ENCODE measurements around the gene FSTL4. TPM values are rescaled to one million over a fixed set of nuclear protein-coding genes. Genes with fewer than 3 reads are reported as not detected.

Gene FSTL4
- total RNA-seq, 2 donors from 2014 or later, result 0.32 to 0.89 TPM

DNA sequence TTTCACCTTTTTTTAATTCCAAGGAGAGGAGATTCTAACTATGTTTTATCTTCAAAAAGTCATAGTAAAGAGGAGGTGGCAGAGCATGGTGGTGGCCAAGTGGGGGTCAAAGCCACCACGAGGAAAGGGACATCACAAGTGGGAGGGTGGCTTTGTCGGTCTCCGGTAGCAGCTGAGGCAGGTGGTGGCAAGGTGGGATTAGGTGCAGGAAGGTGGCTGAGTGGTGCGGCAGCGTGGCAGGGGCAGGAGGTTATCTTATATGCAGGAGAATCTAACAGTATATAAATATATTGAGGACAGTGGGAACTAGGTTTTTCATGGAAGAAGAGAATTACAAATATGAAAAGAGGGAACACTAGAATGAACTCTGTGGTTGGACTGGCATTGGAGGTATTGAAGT, 196.8 kb downstream of the FSTL4 start:
- Histone ChIP-seq H3K4me3 (no peak overlapping the region), H3K27me3 (peaks cover 5% of the 10 kb centered on the region), H3K4me1 (no peaks in the 10 kb centered on the region), H3K9ac (ENCODE audit: low read depth in 2 of 2, low read length in 2 of 2) (no peak overlapping the region), H3K27ac (no peak overlapping the region), H3K36me3 (no peaks in the 10 kb centered on the region), H3K9me3 (no peaks in the 10 kb centered on the region)
- no peak for DNase-seq
- intact Hi-C loops (cut with DNase I), result no loop called here
- TF ChIP-seq, protein P1, sequence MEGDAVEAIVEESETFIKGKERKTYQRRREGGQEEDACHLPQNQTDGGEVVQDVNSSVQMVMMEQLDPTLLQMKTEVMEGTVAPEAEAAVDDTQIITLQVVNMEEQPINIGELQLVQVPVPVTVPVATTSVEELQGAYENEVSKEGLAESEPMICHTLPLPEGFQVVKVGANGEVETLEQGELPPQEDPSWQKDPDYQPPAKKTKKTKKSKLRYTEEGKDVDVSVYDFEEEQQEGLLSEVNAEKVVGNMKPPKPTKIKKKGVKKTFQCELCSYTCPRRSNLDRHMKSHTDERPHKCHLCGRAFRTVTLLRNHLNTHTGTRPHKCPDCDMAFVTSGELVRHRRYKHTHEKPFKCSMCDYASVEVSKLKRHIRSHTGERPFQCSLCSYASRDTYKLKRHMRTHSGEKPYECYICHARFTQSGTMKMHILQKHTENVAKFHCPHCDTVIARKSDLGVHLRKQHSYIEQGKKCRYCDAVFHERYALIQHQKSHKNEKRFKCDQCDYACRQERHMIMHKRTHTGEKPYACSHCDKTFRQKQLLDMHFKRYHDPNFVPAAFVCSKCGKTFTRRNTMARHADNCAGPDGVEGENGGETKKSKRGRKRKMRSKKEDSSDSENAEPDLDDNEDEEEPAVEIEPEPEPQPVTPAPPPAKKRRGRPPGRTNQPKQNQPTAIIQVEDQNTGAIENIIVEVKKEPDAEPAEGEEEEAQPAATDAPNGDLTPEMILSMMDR (IDR thresholded peaks at IDR 0.05), result no peak

DNA sequence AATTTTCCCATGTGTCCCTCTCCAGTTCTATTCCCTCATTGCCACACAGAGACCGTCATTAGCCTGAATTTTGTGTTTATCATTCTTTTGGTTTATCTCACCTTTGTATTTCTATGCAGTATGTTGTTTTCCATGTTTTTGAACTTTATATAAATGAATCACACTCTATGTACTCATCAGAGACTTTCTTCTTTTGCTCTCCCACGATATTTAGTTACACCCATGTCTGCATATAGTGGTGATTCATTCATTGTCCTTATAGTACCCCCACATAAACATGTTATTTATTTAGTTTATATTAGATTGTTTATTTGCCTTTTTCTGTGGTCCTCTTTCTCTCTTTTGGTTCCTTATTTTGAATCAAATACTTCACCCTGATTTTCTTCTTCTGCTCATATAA, 199.7 kb downstream of the FSTL4 start:
- Histone ChIP-seq H3K4me3 (no peak overlapping the region), H3K4me1 (no peaks in the 10 kb centered on the region), H3K9ac (ENCODE audit: low read depth in 2 of 2, low read length in 2 of 2) (no peak overlapping the region), H3K36me3 (no peaks in the 10 kb centered on the region), H3K27ac (no peak overlapping the region), H3K27me3 (peaks cover 5% of the 10 kb centered on the region), H3K9me3 (no peaks in the 10 kb centered on the region)
- TF ChIP-seq, protein P1 (IDR thresholded peaks at IDR 0.05), result no peak
- intact Hi-C loops (cut with DNase I), result no loop called here
- DNase-seq, result no peak

DNA sequence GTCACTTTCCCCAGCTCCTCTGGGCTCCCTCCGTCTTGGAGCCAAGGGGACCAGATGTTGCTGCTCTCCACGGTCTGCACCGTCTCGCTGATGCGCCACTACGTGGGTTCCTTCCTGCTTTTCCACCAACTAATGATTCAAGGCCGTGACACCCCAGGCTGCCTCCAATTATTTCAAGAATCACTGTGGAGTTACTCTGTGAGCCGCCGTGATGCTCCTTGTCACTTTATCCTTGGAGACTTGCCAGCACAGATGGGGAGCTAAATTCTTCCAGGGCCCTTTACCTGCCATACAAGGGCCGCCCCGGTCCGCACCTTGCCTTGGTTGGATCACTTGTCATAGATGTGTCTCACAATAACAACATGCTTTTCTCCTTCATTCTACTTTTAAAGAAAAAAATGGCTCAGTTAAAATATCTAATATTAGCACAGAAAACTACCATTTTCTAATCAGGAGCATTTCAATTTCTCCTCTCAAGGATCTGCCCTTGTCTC, 202.0 kb downstream of the FSTL4 start:
- Histone ChIP-seq H3K4me1 (no peaks in the 10 kb centered on the region), H3K27me3 (peaks cover 5% of the 10 kb centered on the region), H3K27ac (no peak overlapping the region), H3K9ac (ENCODE audit: low read depth in 2 of 2, low read length in 2 of 2) (no peak overlapping the region), H3K9me3 (no peaks in the 10 kb centered on the region), H3K36me3 (no peaks in the 10 kb centered on the region), H3K4me3 (no peak overlapping the region)
- DNase-seq, result no peak
- intact Hi-C loops (cut with DNase I), result no loop called here
- TF ChIP-seq, protein P1 (IDR thresholded peaks at IDR 0.05), result no peak

DNA sequence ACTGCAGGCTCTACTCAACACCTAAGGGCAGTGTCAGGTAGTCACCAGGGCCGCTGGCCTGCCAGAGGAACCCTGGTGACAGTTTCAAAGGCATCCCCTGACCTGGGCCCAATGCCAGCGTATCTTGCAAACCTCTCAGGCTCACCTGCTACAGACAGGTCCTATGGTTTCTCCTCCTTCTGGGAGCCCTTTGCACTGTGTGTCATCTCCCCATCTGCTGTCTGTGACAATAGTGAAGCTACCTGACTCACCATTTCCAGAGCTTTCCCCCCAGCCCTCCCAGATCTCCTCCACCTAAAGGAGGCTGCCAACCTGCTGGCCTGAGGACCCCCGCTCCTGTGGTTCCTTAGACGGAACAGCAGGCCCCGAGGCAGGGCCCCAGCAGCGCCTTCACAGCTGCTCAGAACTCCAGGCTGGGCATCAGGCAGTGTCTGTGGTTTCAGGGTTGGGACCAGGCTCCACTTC, 203.1 kb downstream of the FSTL4 start:
- intact Hi-C loops (cut with DNase I), result no loop called here
- Histone ChIP-seq H3K36me3 (no peaks in the 10 kb centered on the region), H3K9me3 (no peaks in the 10 kb centered on the region), H3K27ac (no peak overlapping the region), H3K4me3 (no peak overlapping the region), H3K27me3 (peaks cover 5% of the 10 kb centered on the region), H3K4me1 (no peaks in the 10 kb centered on the region), H3K9ac (ENCODE audit: low read depth in 2 of 2, low read length in 2 of 2) (no peak overlapping the region)
- TF ChIP-seq, protein P1 (IDR thresholded peaks at IDR 0.05), result no peak
- no peak for DNase-seq

DNA sequence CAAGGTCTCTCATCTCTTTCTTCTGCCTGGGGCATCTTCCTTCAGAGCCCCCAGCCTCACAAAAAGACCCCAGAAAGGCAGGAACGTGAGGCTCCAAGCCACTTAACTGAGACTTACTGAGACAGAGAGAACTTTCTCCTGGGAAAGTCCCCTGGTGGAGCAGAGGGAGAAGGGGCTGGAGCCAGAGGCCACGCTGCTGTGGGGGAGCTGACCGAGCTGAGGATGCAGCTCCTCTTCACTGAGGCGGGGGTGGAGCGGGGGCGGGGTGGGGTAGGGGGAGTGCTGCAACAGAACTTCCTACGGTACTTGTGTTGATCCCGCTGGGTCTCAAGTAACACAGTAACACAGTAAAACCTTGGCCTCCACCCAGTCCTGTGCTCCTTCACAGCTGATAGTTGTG, 204.0 kb downstream of the FSTL4 start:
- Histone ChIP-seq H3K4me1 (no peaks in the 10 kb centered on the region), H3K27ac (no peak overlapping the region), H3K9ac (ENCODE audit: low read depth in 2 of 2, low read length in 2 of 2) (no peak overlapping the region), H3K36me3 (no peaks in the 10 kb centered on the region), H3K4me3 (no peak overlapping the region), H3K27me3 (peaks cover 5% of the 10 kb centered on the region), H3K9me3 (no peaks in the 10 kb centered on the region)
- no peak for DNase-seq
- intact Hi-C loops (cut with DNase I), result no loop called here
- TF ChIP-seq, protein P1 (IDR thresholded peaks at IDR 0.05), result no peak

Data from colonic mucosa (tissue), 4 donors.